Hypothalamus (tissue), 51 donors: ENCODE data around the gene RALGAPA2.

Experiments
- DNase-seq, 51 donors: peaks; one replicate each; lab custom pipeline; 2025; lab: John Stamatoyannopoulos, UW

The RALGAPA2 gene

DNA sequence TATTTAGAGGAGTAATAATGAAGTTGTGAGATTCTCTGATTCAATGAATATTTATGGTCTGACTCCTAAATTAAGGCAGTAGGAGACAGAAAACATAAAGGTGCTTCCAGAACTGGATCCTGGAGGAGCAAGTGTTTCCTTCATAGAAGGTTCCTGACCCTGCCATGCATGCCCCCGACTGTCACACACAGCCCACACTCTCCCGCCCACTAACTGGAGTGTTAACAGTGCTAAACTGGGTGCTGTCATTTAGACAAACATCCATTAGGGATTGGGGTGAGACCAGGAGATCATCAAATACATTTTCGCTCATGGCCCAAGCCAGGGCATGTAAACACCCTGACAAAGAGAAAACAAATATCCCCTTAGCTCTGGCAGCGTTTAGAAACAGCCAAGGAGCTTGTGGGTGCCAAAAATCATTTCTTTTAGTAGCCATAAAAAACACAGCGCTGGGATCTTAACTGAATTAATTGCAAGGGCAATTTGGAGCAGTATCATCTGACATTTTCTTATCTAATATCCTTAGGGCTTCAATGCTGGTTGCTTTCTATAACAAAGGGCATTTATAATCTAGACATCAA is 297.7 kb downstream of the RALGAPA2 start:
- DNase-seq = no peak

DNA sequence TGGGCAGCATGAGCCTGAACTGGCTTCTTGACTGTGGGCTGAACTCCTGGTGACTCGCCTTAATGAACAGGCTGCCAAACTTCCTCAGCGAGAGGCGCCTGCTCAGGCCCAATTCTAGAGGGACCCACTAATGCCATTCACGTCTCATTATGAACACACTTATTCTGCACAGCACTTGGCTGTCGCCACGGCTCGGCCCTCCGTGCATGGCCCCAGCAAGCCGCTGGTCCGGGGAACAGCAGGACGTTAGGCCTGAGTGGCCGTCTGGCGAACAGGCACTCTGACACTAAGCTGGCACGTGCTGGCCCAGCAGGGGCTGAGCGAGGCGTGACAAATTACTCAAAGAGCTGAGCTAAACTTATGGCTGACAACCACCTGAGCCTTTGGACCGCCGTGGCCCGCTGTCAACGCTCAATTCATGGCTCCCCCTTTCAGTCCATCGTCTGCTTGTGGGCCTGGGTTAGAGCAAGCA is 298.6 kb downstream of the RALGAPA2 start:
- DNase-seq = peak in 9 of 51 donors; percentile 5 to 27 (median 13)

- DNase-seq = peak in 1 of 51 donors; percentile 36
Measured at GRCh38 chr20:20412750-20413149, 299.7 kb downstream of the RALGAPA2 start.

DNA sequence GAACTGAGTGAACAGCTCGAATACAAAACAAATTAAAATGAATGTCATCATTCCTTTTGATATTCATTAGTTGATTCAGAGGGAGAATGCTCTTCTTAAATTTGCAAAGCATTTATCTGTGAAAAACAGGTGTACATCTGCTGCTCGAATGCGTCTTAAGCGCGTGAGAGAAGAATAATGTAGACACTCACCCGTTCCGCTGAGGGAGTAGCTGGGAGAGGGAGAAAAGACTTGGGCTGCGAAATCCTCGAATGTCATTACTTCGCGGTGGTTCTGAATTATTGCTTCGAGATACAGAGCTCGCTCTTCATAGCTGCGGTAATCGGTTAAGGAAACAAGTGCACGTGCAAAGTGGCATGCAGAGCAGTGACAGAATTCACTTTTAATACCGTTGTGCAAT is 300.6 kb downstream of the RALGAPA2 start:
- DNase-seq = peak in 1 of 51 donors; percentile 36

- peak in 3 of 51 donors; percentile 14 to 31 (median 26) for DNase-seq
Measured at GRCh38 chr20:20411402-20411801, 301.0 kb downstream of the RALGAPA2 start.

GRCh38 chr20:20410678-20411077 is 301.8 kb downstream of the RALGAPA2 start:
- peak in 13 of 51 donors; percentile 7 to 71 (median 21) for DNase-seq

- DNase-seq = no peak
Measured at GRCh38 chr20:20409331-20409730, 303.1 kb downstream of the RALGAPA2 start.

- peak in 17 of 51 donors; percentile 13 to 65 (median 35) for DNase-seq
Measured at GRCh38 chr20:20407891-20408805, 304.3 kb downstream of the RALGAPA2 start.

DNA sequence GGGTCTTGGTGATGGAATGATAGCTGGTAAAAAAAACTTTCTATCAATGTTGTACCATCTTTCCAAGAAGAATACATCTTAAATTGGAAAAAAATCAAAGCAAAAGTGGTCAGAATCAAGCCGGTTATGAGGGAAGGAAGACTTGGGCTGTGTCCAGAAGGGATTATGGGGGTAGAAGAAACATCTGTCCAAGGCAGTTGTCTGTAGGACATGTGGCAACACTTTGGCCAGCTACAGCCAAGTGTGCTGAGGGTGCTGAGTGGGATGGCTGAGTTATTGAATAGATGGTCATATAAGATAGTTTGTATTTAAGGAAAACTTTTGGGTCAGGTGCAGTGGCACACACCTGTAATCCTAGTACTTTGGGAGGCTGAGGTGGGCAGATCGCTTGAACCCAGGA is 306.1 kb downstream of the RALGAPA2 start:
- DNase-seq = no peak

GRCh38 chr20:20405623-20406022 is 306.8 kb downstream of the RALGAPA2 start:
- DNase-seq = no peak

DNA sequence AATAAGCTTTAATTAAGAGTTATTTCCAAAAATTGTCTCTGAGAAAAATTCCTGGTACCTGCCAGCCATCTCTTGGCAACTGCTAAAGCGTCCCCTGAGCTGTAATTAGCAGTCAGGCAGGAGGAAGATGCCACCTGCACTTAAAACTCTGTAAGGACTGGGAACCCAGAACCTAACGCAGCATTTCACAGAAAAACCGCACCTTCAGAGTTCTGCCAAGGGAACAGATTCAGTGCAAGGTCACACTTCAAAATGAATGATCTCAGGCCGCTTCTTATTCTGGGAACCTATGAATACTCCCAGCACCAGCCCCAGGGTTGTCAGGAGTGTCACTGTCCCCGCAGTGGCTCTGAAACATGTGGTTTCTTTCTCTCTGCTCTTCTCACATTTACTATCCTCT is 307.8 kb downstream of the RALGAPA2 start:
- DNase-seq = no peak

- no peak for DNase-seq
Measured at GRCh38 chr20:20401991-20402390, 310.5 kb downstream of the RALGAPA2 start.

DNA sequence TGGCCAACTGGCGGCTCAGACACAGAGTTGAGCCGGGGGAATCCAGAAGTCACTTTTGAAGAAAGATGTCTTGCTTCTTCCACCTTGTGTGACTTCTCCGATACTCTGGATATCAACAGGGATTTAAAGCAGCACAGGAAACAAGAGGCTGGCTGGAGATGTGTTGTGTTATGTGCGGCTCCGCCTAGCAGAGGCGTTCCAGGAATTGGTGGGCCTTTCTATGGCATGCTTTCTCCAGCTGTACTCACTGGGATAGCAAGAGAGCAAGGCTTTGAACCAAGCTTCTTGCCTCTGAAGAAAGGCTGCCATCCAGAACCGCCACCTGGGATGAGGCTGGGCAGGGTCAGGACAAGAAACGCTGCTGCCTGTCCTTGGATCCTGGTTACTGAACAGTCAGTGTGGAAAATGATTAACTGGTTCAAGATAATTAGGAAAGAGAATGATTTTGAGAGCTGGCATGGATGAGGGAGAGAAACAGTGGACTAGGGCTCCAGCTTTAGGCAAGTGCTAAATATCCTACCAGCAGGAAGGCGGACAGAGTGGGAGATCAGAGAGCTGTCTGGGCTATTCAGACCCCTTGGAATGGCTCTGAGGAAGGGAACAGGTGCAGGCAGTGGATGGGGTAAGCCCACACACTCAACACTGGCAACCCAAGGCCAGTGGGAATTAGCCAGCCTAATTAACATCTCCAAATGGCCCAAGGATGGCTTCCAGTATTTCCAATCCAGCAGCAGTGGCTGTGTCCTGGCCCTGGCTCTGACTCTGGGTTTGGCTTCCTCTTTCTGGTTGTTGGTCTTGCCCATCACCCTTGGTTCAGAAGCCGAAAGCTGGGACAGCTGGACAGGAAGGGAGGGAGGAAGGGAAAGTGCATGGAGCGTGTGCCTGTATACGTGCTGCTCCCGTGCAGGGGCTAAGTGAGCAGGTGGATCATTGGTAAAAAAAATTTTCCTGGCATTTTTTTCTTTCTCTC is 312.6 kb downstream of the RALGAPA2 start:
- DNase-seq = no peak

DNA sequence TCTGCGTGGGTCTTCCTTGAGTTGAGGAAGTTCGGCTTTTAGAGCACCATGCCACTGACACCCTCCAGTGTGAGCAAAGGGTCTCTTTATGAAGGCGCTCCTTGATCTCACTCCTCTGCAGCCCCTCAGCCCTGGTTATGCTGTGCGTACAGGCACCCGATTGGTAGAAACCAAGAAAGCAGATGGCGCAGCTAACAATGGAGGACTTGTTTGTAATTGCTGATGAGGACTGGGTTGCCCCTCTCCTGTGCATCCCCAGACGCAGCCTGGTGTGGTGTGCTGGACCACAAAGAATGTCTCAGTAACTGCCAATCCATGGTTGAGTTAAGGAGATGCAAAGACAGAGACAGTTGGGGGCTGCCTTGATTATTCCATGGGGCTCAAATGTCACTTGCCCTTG is 314.3 kb downstream of the RALGAPA2 start:
- DNase-seq = no peak

- DNase-seq = no peak
Measured at GRCh38 chr20:20396794-20397193, 315.6 kb downstream of the RALGAPA2 start.

GRCh38 chr20:20395903-20396568 is 316.4 kb downstream of the RALGAPA2 start:
- DNase-seq = no peak

DNA sequence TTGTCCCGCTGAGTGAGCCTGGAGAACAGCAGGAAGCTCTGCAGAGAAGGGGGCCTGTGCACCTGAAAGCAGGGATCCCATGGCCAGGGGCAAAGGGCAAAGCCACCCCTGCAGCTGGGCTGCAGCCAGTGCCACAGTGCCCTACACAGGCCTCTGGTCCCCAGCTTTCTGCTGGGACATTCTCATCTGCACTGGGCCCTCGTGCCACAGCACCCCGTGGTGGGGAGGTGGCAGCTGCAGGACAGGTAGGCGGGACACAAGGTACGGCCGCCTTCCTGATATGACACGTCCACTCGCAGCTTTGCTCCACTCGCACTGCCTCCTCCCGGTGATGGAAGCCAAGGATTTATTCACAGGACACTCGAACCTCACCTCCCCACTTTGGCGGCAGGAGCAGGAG is 317.4 kb downstream of the RALGAPA2 start:
- DNase-seq = no peak

- no peak for DNase-seq
Measured at GRCh38 chr20:20393207-20394120, 319.0 kb downstream of the RALGAPA2 start.

DNA sequence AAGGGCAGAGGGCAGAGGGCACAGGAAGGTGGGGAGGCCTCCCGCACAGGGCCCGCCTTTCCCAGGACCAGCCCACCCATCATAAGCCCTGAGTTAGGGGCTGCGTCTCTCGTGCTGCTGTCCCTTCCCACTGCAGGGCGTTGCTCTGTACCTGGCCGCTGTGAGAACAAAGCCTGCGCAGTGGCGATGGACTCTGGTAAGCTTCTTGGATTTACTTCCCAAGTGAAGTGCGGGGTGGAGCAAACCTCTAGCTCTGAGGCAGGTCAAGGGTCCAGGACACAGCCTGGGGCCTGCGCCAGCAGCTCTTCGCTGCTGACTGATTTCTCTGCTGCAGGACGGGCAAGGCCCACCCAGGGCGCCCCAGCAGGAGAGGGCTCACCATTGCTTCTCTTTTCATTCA is 320.7 kb downstream of the RALGAPA2 start:
- DNase-seq = no peak
